Mucosa of rectum (tissue), 2 donors: ENCODE results near the gene SH3D21.

Source experiments
- H3K27ac ChIP-seq, 2 donors: one replicate each; pipeline ENCODE4 v1.7.0; 2013; ENCODE audit warnings: inconsistent platforms in 2 of 2, low read depth in 2 of 2, low read length in 2 of 2
- H3K27me3 ChIP-seq, 2 donors: one replicate each; pipeline ENCODE4 v1.7.0; 2013; ENCODE audit warnings: low read length in 2 of 2; ENCODE audit not compliant: control insufficient read depth in 2 of 2, insufficient read depth in 2 of 2
- H3K36me3 ChIP-seq, 2 donors: one replicate each; pipeline ENCODE4 v1.7.0; 2013; ENCODE audit warnings: low read length in 2 of 2; ENCODE audit not compliant: control insufficient read depth in 2 of 2, insufficient read depth in 2 of 2
- H3K4me1 ChIP-seq, 2 donors: one replicate each; pipeline ENCODE4 v1.7.0; 2013; ENCODE audit warnings: low read length in 2 of 2, mild to moderate bottlenecking in 1 of 2; ENCODE audit not compliant: control insufficient read depth in 2 of 2, insufficient read depth in 2 of 2
- H3K4me3 ChIP-seq, 2 donors: one replicate each; pipeline ENCODE4 v1.7.0; 2013; ENCODE audit warnings: low read length in 2 of 2
- H3K9ac ChIP-seq, 2 donors: one replicate each; pipeline ENCODE4 v1.7.0; 2013; ENCODE audit warnings: low read length in 2 of 2, low read depth in 1 of 2, mild to moderate bottlenecking in 1 of 2
- H3K9me3 ChIP-seq, 2 donors: one replicate each; pipeline ENCODE4 v1.7.0; 2013; ENCODE audit warnings: low read length in 2 of 2; ENCODE audit not compliant: control insufficient read depth in 2 of 2
- donor health status: healthy.
- donor health status: Normal muscosa, but diverticular disease.

SH3D21 gene

DNA sequence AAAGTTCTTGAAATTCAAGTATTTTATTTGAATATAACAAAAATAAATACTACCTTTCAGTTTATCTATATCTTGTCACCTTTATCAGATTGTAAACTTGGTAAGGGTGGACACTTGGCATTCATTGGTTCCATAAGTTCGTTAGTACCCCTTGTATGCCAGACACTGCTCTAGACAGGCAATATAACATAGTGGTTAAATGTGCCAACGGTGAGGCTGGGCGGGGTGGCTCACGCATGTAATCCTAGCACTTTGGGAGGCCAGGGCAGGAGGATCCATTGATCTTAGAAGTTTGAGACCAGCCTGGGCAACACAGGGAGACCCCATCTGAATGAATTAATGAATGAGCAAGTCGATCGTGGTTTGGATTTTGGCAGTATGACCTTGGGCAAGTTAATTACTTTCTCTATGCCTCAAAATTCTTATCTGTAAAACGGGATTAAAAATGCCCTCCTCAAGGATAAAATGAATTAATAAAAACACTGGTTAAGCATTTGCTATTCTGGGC, 26.3 kb upstream of the SH3D21 start:
- H3K27ac ChIP-seq, result no peak overlapping the region
- H3K9me3 ChIP-seq, result no peaks in the 10 kb centered on the region
- peaks cover 0 to 4% of the 10 kb centered on the region in 2 donors for H3K4me1 ChIP-seq
- no peaks in the 10 kb centered on the region for H3K27me3 ChIP-seq
- peaks cover 12 to 15% of the 10 kb centered on the region in 2 donors for H3K36me3 ChIP-seq
- H3K9ac ChIP-seq, result no peak overlapping the region
- no peak overlapping the region for H3K4me3 ChIP-seq

DNA sequence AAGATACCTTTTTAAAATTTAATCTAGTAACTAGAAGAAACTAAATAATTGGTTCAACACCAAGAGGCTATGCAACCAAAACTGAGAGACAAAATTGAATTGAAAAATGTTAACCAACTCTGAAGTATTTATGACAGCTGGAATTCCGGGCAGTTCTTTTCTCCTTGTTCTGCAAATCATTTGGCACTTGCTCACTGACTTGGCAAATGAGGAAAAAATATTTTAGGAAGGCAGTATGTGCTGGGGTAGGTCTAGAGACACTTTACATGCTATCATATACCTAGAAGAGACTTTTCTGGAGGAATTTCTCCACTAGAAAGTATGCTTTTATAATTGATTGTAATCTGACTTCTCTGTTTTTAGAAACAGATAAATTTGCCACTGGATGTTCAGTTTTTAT, 22.1 kb upstream of the SH3D21 start:
- Histone ChIP-seq H3K4me3 (no peak overlapping the region), H3K27me3 (no peaks in the 10 kb centered on the region), H3K36me3 (peaks cover 42 to 50% of the 10 kb centered on the region in 2 donors), H3K9ac (no peak overlapping the region), H3K27ac (no peak overlapping the region), H3K9me3 (no peaks in the 10 kb centered on the region), H3K4me1 (peaks cover 0 to 4% of the 10 kb centered on the region in 2 donors)

DNA sequence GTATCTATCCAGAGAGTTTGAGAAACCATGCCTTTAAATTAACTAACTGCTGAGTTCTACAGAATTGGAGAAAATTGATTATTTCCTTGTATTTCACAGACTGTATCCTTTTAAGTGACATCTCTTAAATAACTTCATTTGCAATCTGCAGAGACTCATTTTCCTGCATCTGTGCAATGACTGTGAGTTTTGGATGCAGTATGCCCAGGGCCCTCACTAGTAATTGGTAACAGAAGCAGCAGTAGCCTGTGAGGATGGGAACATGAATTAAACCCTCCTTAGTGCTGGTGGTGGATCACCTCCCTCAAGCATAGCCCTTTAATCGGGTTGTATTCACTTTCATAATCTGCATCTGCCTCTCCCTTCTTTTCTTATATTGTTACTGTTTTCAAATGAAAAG, 21.7 kb upstream of the SH3D21 start:
- Histone ChIP-seq H3K36me3 (peaks cover 47 to 54% of the 10 kb centered on the region in 2 donors), H3K4me3 (no peak overlapping the region), H3K27ac (no peak overlapping the region)

DNA sequence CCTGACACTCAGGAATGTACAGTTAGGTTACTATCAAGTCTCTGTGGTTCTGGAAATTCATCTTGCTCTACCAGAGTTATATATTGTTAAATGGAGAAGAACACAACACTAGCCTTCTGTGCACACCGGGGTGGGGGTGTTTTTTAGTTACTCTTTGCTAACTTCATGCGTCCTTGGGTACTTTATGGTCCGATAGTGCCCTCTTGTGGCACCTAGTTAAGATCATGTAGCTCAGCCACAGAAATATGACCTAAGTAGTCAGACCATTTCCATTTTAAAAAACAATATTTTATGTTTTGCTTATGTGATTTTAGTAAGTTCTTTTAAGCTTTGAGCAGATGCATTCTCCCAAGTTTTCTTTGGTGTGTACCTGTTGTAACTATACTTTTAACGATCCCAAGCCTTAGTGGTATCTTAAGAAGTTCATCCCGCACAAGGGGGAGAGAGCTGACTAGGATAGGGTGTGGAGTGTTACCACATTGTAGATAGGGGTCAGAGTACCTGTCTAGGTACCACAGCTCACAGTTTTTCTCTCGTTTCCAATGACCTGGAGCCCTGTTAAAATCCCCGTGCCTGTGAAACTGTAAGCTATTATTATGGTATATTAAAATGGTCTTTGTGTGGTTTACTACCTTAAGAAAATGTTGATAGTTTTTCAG, 20.6 kb upstream of the SH3D21 start:
- Histone ChIP-seq H3K36me3 (peaks cover 52 to 62% of the 10 kb centered on the region in 2 donors), H3K27me3 (no peaks in the 10 kb centered on the region), H3K9ac (no peak overlapping the region), H3K4me3 (no peak overlapping the region), H3K27ac (no peak overlapping the region), H3K9me3 (no peaks in the 10 kb centered on the region), H3K4me1 (no peaks in the 10 kb centered on the region)

More for the DNA sequence above, 21.7 kb upstream of the SH3D21 start:
- H3K9me3 ChIP-seq, result no peaks in the 10 kb centered on the region
- H3K4me1 ChIP-seq, result peaks cover 0 to 4% of the 10 kb centered on the region in 2 donors
- H3K27me3 ChIP-seq, result no peaks in the 10 kb centered on the region
- H3K9ac ChIP-seq, result no peak overlapping the region

DNA sequence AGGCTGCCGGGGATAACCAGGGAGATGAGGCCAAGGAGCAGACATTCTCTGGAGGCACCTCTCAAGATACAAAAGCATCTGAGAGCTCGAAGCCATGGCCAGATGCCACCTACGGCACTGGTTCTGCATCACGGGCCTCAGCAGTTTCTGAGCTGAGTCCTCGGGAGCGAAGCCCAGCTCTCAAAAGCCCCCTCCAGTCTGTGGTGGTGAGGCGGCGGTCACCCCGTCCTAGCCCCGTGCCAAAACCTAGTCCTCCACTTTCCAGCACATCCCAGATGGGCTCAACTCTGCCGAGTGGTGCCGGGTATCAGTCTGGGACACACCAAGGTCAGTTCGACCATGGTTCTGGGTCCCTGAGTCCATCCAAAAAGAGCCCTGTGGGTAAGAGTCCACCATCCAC, 19.4 kb upstream of the SH3D21 start:
- H3K9ac ChIP-seq, result no peak overlapping the region
- no peaks in the 10 kb centered on the region for H3K27me3 ChIP-seq
- no peak overlapping the region for H3K27ac ChIP-seq
- no peaks in the 10 kb centered on the region for H3K9me3 ChIP-seq
- peaks cover 65 to 74% of the 10 kb centered on the region in 2 donors for H3K36me3 ChIP-seq
- no peak overlapping the region for H3K4me3 ChIP-seq
- H3K4me1 ChIP-seq, result no peaks in the 10 kb centered on the region

DNA sequence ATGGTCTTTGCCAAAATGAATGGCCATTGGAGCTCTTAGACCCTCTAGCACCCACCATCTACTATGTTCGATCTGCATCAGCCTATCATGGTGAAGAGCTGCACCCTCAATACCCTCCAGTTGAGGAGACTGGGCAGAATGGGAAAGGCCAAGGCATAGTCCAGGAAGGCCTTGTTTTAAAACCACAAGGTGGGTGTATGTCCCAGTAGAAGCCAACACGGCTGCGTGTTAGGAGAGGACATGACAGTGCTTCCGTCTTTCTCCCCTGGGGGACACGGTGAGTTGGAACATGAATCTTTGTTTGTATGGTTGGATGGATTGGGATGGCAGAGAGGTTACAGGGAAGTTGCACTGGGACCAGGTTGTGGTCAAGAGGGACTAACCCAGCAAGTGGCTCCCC, 18.6 kb upstream of the SH3D21 start:
- Histone ChIP-seq H3K9me3 (no peaks in the 10 kb centered on the region), H3K4me1 (no peaks in the 10 kb centered on the region), H3K36me3 (peaks cover 67 to 78% of the 10 kb centered on the region in 2 donors), H3K9ac (no peak overlapping the region), H3K27ac (no peak overlapping the region), H3K4me3 (no peak overlapping the region), H3K27me3 (no peaks in the 10 kb centered on the region)

GRCh38 chr1:36295390-36295789, 10.8 kb upstream of the SH3D21 start:
- peaks cover 48 to 52% of the 10 kb centered on the region in 2 donors for H3K36me3 ChIP-seq
- H3K9ac ChIP-seq, result no peak overlapping the region
- peaks cover 7 to 17% of the 10 kb centered on the region in 2 donors for H3K4me1 ChIP-seq
- no peaks in the 10 kb centered on the region for H3K27me3 ChIP-seq
- H3K9me3 ChIP-seq, result no peaks in the 10 kb centered on the region
- no peak overlapping the region for H3K4me3 ChIP-seq
- H3K27ac ChIP-seq, result no peak overlapping the region

DNA sequence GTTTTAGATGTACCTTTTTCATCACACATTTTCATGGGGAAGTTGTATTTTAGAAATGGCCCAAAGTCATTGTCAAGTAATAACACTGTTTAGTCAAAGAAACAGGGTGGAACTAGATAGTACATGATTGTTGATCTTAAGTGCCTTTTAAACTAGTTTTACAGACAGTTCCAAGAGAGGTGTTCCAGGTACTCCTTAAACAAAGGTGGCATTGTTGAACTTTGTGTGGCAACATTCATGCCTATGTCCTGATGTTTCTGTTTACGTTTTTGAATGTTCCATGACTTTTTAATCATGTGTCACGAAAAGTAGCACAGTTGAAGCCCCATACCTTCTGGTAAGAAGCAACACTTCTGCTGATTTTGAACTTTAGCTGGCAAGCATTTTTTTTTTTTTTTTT, 9.1 kb upstream of the SH3D21 start:
- Histone ChIP-seq H3K9me3 (no peaks in the 10 kb centered on the region), H3K4me3 (no peak overlapping the region), H3K4me1 (peaks cover 11 to 22% of the 10 kb centered on the region in 2 donors), H3K9ac (peak overlapping the region in 1 of 2 donors; percentile 20), H3K27ac (peak overlapping the region; percentile 50 to 75), H3K36me3 (peaks cover 48 to 52% of the 10 kb centered on the region in 2 donors), H3K27me3 (no peaks in the 10 kb centered on the region)

GRCh38 chr1:36298640-36299039, 7.5 kb upstream of the SH3D21 start:
- Histone ChIP-seq H3K9ac (no peak overlapping the region), H3K4me1 (peaks cover 11 to 22% of the 10 kb centered on the region in 2 donors), H3K27me3 (no peaks in the 10 kb centered on the region), H3K27ac (no peak overlapping the region), H3K36me3 (peaks cover 45 to 56% of the 10 kb centered on the region in 2 donors), H3K9me3 (no peaks in the 10 kb centered on the region), H3K4me3 (no peak overlapping the region)

DNA sequence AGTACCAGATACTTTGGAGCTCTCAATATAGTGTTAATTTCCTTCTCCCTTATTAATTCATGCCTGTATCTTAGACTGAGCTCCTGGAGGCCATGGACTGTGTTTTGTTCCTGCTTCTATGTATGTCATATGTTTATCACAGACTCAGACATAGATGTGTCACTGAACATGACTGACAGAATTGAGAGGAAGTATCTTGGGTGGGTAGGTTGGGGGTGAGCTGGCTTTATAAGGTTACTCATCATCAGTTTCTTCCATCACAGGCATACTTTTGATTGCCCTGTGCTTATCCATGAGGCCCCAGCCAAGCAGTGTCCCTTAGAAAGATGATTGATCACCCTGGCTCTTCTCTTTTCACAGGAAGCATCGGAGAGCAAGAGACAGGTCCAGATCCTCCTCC, 5.6 kb upstream of the SH3D21 start:
- Histone ChIP-seq H3K4me1 (peaks cover 12 to 23% of the 10 kb centered on the region in 2 donors), H3K27ac (peak overlapping the region; percentile 62 to 82), H3K9me3 (no peaks in the 10 kb centered on the region), H3K36me3 (peaks cover 37 to 53% of the 10 kb centered on the region in 2 donors), H3K9ac (peak overlapping the region; percentile 36 to 42), H3K4me3 (no peak overlapping the region), H3K27me3 (no peaks in the 10 kb centered on the region)
